HEK293 (cell line): ENCODE data around the gene PABPC3.
A peak's percentile ranks its signal among the peaks of the same experiment; 100 is the strongest.

Experiments
- CTCF ChIA-PET: fragments of 350-600 bp; formaldehyde crosslinking; extraction: SDS; loops from one replicate; lab custom pipeline; 2021; ENCODE audit warnings: antibody characterized with exemption; lab: Yijun Ruan, JAX
- POLR2A ChIA-PET: fragments of 300-600 bp; formaldehyde crosslinking; extraction: SDS; loops from one replicate; lab custom pipeline; 2020; ENCODE audit warnings: antibody characterized with exemption, inconsistent platforms; lab: Yijun Ruan, JAX
- H3K27ac ChIP-seq: fragments of 200-500 bp; sonication (Bioruptor generic); 2 replicates; pipeline ENCODE4 v1.5.1; 2014; ENCODE audit warnings: low read depth, low read length, control low read depth, inconsistent platforms; ENCODE audit errors: extremely low read depth
- H3K36me3 ChIP-seq, 2 experiments: fragments of 200-500 bp in 1 of 2; sonication (Bioruptor generic) in 1 of 2; 1 replicate in 1 of 2; 2 replicates in 1 of 2; pipeline ENCODE4 v1.5.1; 2014 to 2017; ENCODE audit warnings: inconsistent platforms in 2 of 2, low read length in 2 of 2; ENCODE audit not compliant: control insufficient read depth in 2 of 2, insufficient read depth in 1 of 2
- H3K4me1 ChIP-seq: fragments of 200-500 bp; sonication (Bioruptor generic); 2 replicates; pipeline ENCODE4 v1.5.1; 2014; ENCODE audit warnings: mild to moderate bottlenecking, low read length, inconsistent platforms; ENCODE audit not compliant: control insufficient read depth, insufficient read depth
- H3K4me3 ChIP-seq: 2 replicates; pipeline ENCODE4 v1.5.1; 2011; ENCODE audit warnings: low read depth, mild to moderate bottlenecking, control low read depth, low read length, moderate library complexity
- H3K9me3 ChIP-seq: fragments of 200-500 bp; sonication (Bioruptor generic); 2 replicates; pipeline ENCODE4 v1.5.1; 2014; ENCODE audit warnings: low read depth, low read length, inconsistent platforms; ENCODE audit not compliant: control insufficient read depth, insufficient read depth
- CTCF ChIP-seq: fragments of 450-650 bp; formaldehyde crosslinking; IDR thresholded peaks from 2 replicates; pipeline ENCODE4 v1.5.1; 2016; ENCODE audit warnings: missing biosample characterization, missing genetic modification characterization
- GLI2 ChIP-seq: fragments of 450-650 bp; formaldehyde crosslinking; IDR thresholded peaks from 2 replicates; pipeline ENCODE4; 2017; ENCODE audit warnings: missing biosample characterization, missing genetic modification characterization, low read depth, borderline replicate concordance
- PATZ1 ChIP-seq: fragments of 450-650 bp; formaldehyde crosslinking; IDR thresholded peaks from 2 replicates; pipeline ENCODE4 v1.5.1; 2016; ENCODE audit warnings: missing biosample characterization, missing genetic modification characterization
- RBAK ChIP-seq: fragments of 450-650 bp; formaldehyde crosslinking; IDR thresholded peaks from 2 replicates; pipeline ENCODE4 v1.5.1; 2016; ENCODE audit warnings: missing biosample characterization, missing genetic modification characterization
- REST ChIP-seq: fragments of 450-650 bp; formaldehyde crosslinking; IDR thresholded peaks from 2 replicates; pipeline ENCODE4 v1.5.1; 2016; ENCODE audit warnings: missing biosample characterization, missing genetic modification characterization
- TCF7L2 ChIP-seq: IDR thresholded peaks from 2 replicates; pipeline ENCODE4 v1.6.1; 2011; ENCODE audit warnings: low read depth, mild to moderate bottlenecking, inconsistent platforms, low read length, moderate library complexity, borderline replicate concordance
- TRIM28 ChIP-seq: IDR thresholded peaks from 2 replicates; pipeline ENCODE4 v1.6.1; 2011; ENCODE audit warnings: low read length, control low read depth, borderline replicate concordance
- YY2 ChIP-seq: fragments of 450-650 bp; formaldehyde crosslinking; IDR thresholded peaks from 2 replicates; pipeline ENCODE4 v1.5.1; 2016; ENCODE audit warnings: missing biosample characterization, missing genetic modification characterization
- ZBTB20 ChIP-seq: fragments of 450-650 bp; formaldehyde crosslinking; IDR thresholded peaks from 2 replicates; pipeline ENCODE4 v1.5.1; 2016; ENCODE audit warnings: missing biosample characterization, missing genetic modification characterization
- ZBTB48 ChIP-seq: fragments of 450-650 bp; formaldehyde crosslinking; IDR thresholded peaks from 2 replicates; pipeline ENCODE4 v1.5.1; 2016; ENCODE audit warnings: missing biosample characterization, missing genetic modification characterization
- ZBTB8A ChIP-seq: fragments of 450-650 bp; formaldehyde crosslinking; IDR thresholded peaks from 2 replicates; pipeline ENCODE4 v1.5.1; 2016; ENCODE audit warnings: missing biosample characterization, missing genetic modification characterization
- ZNF202 ChIP-seq: fragments of 450-650 bp; formaldehyde crosslinking; IDR thresholded peaks from 2 replicates; pipeline ENCODE4 v1.5.1; 2016; ENCODE audit warnings: missing biosample characterization, missing genetic modification characterization, borderline replicate concordance
- ZNF221 ChIP-seq: fragments of 450-650 bp; formaldehyde crosslinking; IDR thresholded peaks from 2 replicates; pipeline ENCODE4 v1.5.1; 2017; ENCODE audit warnings: missing biosample characterization, missing genetic modification characterization, borderline replicate concordance
- ZNF239 ChIP-seq: fragments of 450-650 bp; formaldehyde crosslinking; IDR thresholded peaks from 2 replicates; pipeline ENCODE4 v1.5.1; 2016; ENCODE audit warnings: missing biosample characterization, missing genetic modification characterization
- ZNF26 ChIP-seq: fragments of 450-650 bp; formaldehyde crosslinking; IDR thresholded peaks from 2 replicates; pipeline ENCODE4 v1.5.1; 2016; ENCODE audit warnings: missing biosample characterization, missing genetic modification characterization
- ZNF335 ChIP-seq: fragments of 450-650 bp; formaldehyde crosslinking; conservative IDR thresholded peaks from 2 replicates; pipeline ENCODE4 v1.5.1; 2016; ENCODE audit warnings: missing biosample characterization, missing genetic modification characterization
- ZNF423 ChIP-seq: fragments of 450-650 bp; formaldehyde crosslinking; IDR thresholded peaks from 2 replicates; pipeline ENCODE4 v1.5.1; 2016; ENCODE audit warnings: missing biosample characterization, missing genetic modification characterization
- ZNF488 ChIP-seq: fragments of 450-650 bp; formaldehyde crosslinking; IDR thresholded peaks from 2 replicates; pipeline ENCODE4 v1.5.1; 2016; ENCODE audit warnings: missing biosample characterization, missing genetic modification characterization
- ZNF521 ChIP-seq: fragments of 450-650 bp; formaldehyde crosslinking; IDR thresholded peaks from 2 replicates; pipeline ENCODE4 v1.5.1; 2017; ENCODE audit warnings: missing biosample characterization, mild to moderate bottlenecking, missing genetic modification characterization
- ZNF544 ChIP-seq: fragments of 450-650 bp; formaldehyde crosslinking; IDR thresholded peaks from 2 replicates; pipeline ENCODE4 v1.5.0; 2017; ENCODE audit warnings: missing biosample characterization, missing genetic modification characterization
- ZNF677 ChIP-seq: fragments of 450-650 bp; IDR thresholded peaks from 2 replicates; pipeline ENCODE4 v1.5.0; 2018; ENCODE audit warnings: missing biosample characterization, mild to moderate bottlenecking, missing genetic modification characterization, moderate library complexity
- ZNF707 ChIP-seq: fragments of 450-650 bp; formaldehyde crosslinking; IDR thresholded peaks from 2 replicates; pipeline ENCODE4 v1.5.1; 2016; ENCODE audit warnings: missing biosample characterization, missing genetic modification characterization
- ZNF792 ChIP-seq: fragments of 450-650 bp; formaldehyde crosslinking; IDR thresholded peaks from 2 replicates; pipeline ENCODE4 v1.5.1; 2016; ENCODE audit warnings: missing biosample characterization, missing genetic modification characterization

PABPC3 gene

GRCh38 chr13:25095851-25096453, at the start of gene PABPC3:
Gene PABPC3, plus strand, starts transcription at chr13:25096136. Its CDS starts 63 bp downstream, at chr13:25096199.
- TF ChIP-seq ZNF677 (tag by site-specific recombination) (no peak), PATZ1 (tag by site-specific recombination) (no peak), ZNF221 (tag by site-specific recombination) (no peak), ZNF239 (tag by site-specific recombination) (no peak), ZNF521 (tag by site-specific recombination) (no peak), ZNF707 (tag by site-specific recombination) (no peak), TRIM28 (no peak), TCF7L2 (no peak), REST (tag by site-specific recombination) (no peak), ZNF792 (tag by site-specific recombination) (no peak), YY2 (tag by site-specific recombination) (no peak), GLI2 (no peak), RBAK (tag by site-specific recombination) (no peak)
- POLR2A ChIA-PET: no interaction called here
- CTCF ChIA-PET: interaction anchor here (1.7 kb wide), 1 partner anchor 9 kb away, joined by 3 read pairs; no protein-coding TSS in a partner anchor

GRCh38 chr13:25046274-25046984, 49.5 kb upstream of the PABPC3 start:
- no peak overlapping the region for H3K27ac ChIP-seq
- H3K9me3 ChIP-seq: no peaks in the 10 kb centered on the region
- peak overlapping the region; percentile 55 for H3K4me3 ChIP-seq
- ChIA-PET POLR2A (interaction anchor here (0.5 to 0.6 kb wide), 3 partner anchors 22 to 1207 kb away, joined by 4 read pairs; no protein-coding TSS in a partner anchor), CTCF (interaction anchor here (0.6 kb wide), 1 partner anchor 9 kb away, joined by 3 read pairs; no protein-coding TSS in a partner anchor)
- TF ChIP-seq ZNF335 (tag by site-specific recombination): peak; percentile 92; the same call in 1 of the 2 replicates
- no peak for TF ChIP-seq ZNF26
- peak; percentile 94 for TF ChIP-seq ZBTB48 (tag by site-specific recombination)
- TF ChIP-seq ZBTB20 (tag by site-specific recombination): peak; percentile 91
- no peak for TF ChIP-seq ZBTB8A
- no peak for TF ChIP-seq ZNF202
- 0 out of 2 replicates have a peak, but pooled peaks have one; percentile 13 for TF ChIP-seq CTCF
- no peak for TF ChIP-seq ZNF544 (tag by site-specific recombination)
- TF ChIP-seq ZNF488 (tag by site-specific recombination): no peak
- TF ChIP-seq ZNF423 (tag by site-specific recombination): no peak
- H3K4me1 ChIP-seq: no peaks in the 10 kb centered on the region
- H3K36me3 ChIP-seq: no peaks in the 10 kb centered on the region

More at GRCh38 chr13:25095851-25096453, at the start of gene PABPC3:
- no peaks in the 10 kb centered on the region for H3K4me1 ChIP-seq
- H3K36me3 ChIP-seq: no peaks in the 10 kb centered on the region
- H3K4me3 ChIP-seq: no peak within 1 kb of the TSS
- no peak within 1 kb of the TSS for H3K27ac ChIP-seq
- H3K9me3 ChIP-seq: no peaks in the 10 kb centered on the region
